HL-60 (cell line): Measurements from ENCODE around the gene NTF3.

ENCODE experiments used
- GABPA ChIP-seq: IDR thresholded peaks from 2 replicates; pipeline ENCODE4 v1.6.1; 2012; ENCODE audit warnings: low read depth
- POLR2AphosphoS5 ChIP-seq: IDR thresholded peaks from 2 replicates; pipeline ENCODE4 v1.6.1; 2012; ENCODE audit warnings: low read depth
- SPI1 ChIP-seq: IDR thresholded peaks from 2 replicates; pipeline ENCODE4 v1.6.1; 2012; ENCODE audit warnings: low read depth, mild to moderate bottlenecking, borderline replicate concordance
- TF ChIP-seq, protein P1 (sequence below): IDR thresholded peaks from one replicate; pipeline ENCODE4 v1.5.1; 2011; ENCODE audit warnings: low read length, control low read depth, inconsistent platforms; ENCODE audit not compliant: insufficient read depth

GRCh38 chr12:5395443-5396271 is 36.3 kb upstream of the NTF3 start:
- no peak for TF ChIP-seq SPI1
- TF ChIP-seq, protein P1, sequence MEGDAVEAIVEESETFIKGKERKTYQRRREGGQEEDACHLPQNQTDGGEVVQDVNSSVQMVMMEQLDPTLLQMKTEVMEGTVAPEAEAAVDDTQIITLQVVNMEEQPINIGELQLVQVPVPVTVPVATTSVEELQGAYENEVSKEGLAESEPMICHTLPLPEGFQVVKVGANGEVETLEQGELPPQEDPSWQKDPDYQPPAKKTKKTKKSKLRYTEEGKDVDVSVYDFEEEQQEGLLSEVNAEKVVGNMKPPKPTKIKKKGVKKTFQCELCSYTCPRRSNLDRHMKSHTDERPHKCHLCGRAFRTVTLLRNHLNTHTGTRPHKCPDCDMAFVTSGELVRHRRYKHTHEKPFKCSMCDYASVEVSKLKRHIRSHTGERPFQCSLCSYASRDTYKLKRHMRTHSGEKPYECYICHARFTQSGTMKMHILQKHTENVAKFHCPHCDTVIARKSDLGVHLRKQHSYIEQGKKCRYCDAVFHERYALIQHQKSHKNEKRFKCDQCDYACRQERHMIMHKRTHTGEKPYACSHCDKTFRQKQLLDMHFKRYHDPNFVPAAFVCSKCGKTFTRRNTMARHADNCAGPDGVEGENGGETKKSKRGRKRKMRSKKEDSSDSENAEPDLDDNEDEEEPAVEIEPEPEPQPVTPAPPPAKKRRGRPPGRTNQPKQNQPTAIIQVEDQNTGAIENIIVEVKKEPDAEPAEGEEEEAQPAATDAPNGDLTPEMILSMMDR, result no peak
- no peak for TF ChIP-seq POLR2AphosphoS5
- TF ChIP-seq GABPA, result no peak
